GM18909 (cell line): ENCODE results near the gene ZNF576.
"Not testable (repeated sequence)": the region's sequence is repeated elsewhere in the genome, so short reads cannot be mapped to it uniquely, and the experiment has no call there.

Experiments used
- ATAC-seq: cut with Tn5 transposase; IDR thresholded peaks from one replicate; pipeline ENCODE4 v1.9.1; 2021; ENCODE audit warnings: mild to moderate bottlenecking; ENCODE audit not compliant: unreplicated experiment, poor library complexity

ZNF576 gene, protein sequence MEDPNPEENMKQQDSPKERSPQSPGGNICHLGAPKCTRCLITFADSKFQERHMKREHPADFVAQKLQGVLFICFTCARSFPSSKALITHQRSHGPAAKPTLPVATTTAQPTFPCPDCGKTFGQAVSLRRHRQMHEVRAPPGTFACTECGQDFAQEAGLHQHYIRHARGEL

GRCh38 chr19:43595999-43596841 is at the start of gene ZNF576, which contains the start of gene IRGQ:
ZNF576 (plus strand) TSS chr19:43596595; CDS start chr19:43597109, 514 bp downstream.
IRGQ (minus strand) TSS chr19:43596134; CDS start chr19:43595338, 796 bp downstream.
- peak; percentile 84 for ATAC-seq

- ATAC-seq = not testable (repeated sequence)
Measured at GRCh38 chr19:43547926-43548325, 48.5 kb upstream of the ZNF576 start.

GRCh38 chr19:43548706-43549105 is 47.7 kb upstream of the ZNF576 start:
- no peak for ATAC-seq

DNA sequence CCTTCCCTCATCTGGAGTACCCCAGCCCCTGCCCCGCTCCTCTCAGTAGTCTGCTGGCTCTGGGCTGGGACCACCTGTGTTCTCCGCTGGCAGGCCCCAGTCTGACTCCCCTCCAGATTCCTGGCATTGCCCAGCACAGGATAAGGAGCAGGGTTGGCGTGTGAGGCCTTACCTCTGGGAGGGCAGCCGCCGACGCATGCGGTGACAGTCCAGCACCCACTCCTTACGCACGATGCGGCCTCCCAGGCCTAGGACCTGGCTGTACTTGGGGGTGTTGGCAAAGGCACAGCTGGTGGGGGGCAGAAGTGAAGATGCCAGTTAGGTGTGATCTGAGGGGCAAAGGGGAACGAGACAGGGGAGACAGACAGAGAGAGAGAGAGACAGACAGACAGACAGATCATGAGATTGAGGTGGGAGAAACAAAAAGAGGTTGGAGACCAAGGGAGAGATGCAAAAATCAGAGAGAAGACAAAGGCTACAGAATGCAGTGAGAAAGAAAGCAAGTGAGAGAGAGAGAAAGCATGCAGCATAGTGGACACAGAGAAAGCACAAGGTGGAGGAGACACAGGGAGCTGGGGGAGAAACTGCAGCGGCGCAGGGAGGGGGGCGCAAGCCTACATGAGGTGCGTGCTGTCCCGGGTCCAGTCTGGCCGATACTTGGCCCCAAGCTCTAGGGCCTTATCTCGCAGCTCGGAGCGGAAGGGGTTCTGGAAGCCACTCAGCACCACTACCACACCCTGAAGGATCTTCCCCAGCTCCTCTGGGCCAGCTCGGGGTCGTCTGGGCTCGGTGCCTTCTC is 44.8 kb upstream of the ZNF576 start:
- ATAC-seq = no peak

- no peak for ATAC-seq
Measured at GRCh38 chr19:43552198-43552450, 44.3 kb upstream of the ZNF576 start.

DNA sequence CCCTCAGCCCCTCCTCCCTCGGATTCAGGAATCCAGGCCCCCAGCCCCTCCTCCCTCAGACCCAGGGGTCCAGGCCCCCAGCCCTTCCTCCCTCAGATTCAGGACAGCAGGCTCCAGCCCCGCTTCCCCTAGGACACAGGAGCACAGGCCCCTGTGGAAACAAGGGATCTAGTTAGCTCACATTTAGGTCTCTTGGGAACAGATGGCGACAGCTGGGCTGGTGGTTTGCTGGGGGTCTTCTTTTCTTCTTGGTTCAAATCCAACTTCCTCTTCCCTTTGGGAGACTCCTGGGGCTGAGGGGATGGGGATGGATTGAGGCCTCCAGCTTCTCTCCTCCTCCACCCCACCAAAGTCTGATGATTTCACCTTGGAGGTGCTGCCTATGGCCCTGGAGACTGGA is 43.8 kb upstream of the ZNF576 start:
- ATAC-seq = no peak

GRCh38 chr19:43553656-43554055 is 42.7 kb upstream of the ZNF576 start:
- ATAC-seq = no peak

DNA sequence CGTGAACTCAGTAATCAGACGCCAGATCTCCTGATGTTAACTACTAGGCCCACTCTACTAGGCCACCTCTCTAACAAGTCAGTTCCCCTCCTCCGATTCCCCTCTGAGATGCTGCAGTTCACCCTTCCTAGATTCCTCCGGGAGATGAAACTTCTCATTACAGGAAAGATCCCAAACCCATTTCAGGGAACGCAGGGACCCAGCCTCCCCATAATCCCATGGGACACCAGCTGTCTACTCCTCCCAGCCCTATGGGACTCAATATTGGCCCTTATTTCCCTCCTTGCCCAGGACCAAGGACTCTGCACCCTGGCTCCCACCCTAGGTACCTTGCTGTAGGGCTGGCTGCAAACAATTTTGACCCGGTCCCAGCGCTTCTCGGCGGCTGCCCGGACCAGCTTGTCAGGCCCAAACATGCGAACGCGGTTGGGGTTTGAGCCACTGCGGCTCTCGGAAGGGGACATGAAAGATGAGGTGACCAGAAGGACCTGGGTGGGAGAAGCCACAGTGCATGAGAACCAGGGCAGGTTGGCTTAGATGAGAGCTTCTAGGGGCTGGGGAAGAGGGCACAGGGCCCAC is 42.0 kb upstream of the ZNF576 start:
- no peak for ATAC-seq

- ATAC-seq = no peak
Measured at GRCh38 chr19:43555185-43555770, 41.1 kb upstream of the ZNF576 start.

DNA sequence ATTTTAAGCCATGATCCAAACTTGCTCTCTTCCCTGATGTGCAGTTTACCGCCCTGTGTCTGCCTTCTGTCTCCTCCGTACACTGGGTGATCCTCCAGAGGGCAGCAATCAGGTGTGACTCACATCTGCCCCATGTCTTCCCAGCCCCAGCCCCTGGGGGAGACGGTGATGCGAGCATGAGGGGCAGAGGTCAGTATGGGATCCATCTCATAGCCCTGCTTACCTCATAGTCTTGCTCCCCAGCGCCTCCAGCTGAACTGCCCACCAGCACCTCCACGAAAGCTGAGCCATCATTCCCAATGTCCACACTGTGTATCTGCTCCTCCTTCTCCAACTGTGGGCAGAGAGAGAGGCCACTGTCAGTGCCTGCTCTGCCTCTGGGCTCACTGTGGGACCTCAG is 35.7 kb upstream of the ZNF576 start:
- ATAC-seq = no peak

GRCh38 chr19:43561139-43561970 is 35.0 kb upstream of the ZNF576 start:
- no peak for ATAC-seq

DNA sequence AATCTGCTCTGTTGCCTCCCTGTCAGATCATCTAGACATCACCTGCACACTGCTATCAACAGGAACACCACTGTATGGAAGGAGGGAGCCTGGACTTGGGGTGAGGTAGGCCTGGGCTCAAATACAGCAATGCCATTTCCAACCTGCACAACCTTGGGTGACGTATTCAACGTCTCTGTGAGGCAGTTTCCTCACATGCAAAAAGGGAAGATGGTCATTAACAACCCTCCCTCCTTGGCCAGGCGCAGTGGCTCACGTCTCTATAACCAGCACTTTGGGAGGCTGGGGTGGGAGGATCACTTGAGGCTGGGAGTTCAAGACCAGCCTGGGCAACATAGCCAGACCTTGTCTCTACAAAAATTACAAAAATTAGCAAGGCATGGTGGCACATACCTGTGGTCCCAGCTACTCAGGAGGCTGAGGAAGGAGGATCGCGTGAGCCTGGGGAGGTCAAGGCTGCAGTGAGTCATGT is 34.1 kb upstream of the ZNF576 start:
- ATAC-seq = no peak

GRCh38 chr19:43562698-43563241 is 33.6 kb upstream of the ZNF576 start:
- ATAC-seq = peak; percentile 75

DNA sequence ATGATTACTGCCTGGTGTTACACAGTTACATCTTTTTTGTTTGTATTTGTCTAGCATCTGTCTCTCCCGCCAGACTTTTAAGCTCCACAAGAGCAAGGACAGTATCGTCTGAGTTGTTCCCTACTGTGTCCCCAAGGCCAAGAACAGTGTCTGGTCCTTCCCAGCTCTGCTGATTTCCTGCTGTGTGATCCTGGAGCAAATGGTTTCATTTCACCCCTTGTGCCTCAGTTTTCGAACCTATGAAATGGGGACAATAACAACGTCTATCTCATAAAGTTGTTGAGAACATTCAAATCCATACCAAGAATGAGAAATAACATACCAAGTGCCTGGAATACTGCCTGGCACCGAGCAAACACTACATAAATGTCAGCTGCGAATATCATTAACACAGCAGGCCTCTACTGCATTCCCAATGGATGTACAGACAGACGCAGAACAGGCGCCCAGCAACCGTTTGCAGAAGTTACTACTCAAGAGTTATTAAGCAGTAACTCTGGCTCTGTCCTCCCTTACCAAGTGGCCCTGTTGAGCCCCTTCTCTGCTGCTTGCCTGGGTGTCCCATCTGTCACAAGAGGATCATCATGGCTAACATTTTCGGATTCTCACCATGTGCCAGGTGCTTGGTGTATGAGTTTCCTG is 32.5 kb upstream of the ZNF576 start:
- ATAC-seq = no peak

DNA sequence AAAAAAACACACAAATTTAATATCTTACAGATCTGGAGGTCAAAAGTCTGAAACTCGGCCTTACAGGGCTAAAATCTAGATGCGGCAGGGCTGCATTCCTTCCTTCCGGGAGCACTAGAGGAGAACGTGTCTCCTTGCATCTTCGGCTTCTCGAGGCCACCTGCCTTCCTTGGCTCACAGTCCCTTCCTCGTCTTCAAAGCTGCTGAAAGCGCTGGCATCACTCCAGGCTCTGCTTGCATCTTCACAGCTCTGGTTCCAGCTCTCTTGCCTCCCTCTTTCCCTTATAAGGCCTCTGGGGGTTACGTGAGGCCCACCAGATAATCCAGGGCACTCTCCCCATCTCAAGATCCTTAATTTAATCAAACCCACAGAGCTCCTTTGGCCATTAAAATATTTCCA is 31.6 kb upstream of the ZNF576 start:
- ATAC-seq = no peak

GRCh38 chr19:43569657-43570056 is 26.7 kb upstream of the ZNF576 start:
- no peak for ATAC-seq

- ATAC-seq = no peak
Measured at GRCh38 chr19:43570174-43570791, 26.1 kb upstream of the ZNF576 start.

GRCh38 chr19:43572171-43572588 is 24.2 kb upstream of the ZNF576 start:
- no peak for ATAC-seq
